GM12878 (cell line): ENCODE measurements around the gene RFX3. TPM values are rescaled to one million over a fixed set of nuclear protein-coding genes. Genes with fewer than 3 reads are reported as not detected.

Source experiments
- ATAC-seq: fragments of 200-7000 bp; cut with Tn5 transposase; 3 replicates; pipeline ENCODE4 v1.9.1; 2020; ENCODE audit warnings: mild to moderate bottlenecking, moderate library complexity
- BruUV-seq: library from RNA; stranded (reverse); fragments of 400-500 nt; replicated peaks from 2 replicates; lab custom pipeline; 2021; lab: Mats Ljungman, UMichigan
- CTCF ChIA-PET: fragments of 300-600 bp; sonication (Branson Sonifier 250); formaldehyde crosslinking; extraction: SDS; loops from one replicate; lab custom pipeline; 2021; ENCODE audit warnings: inconsistent platforms; lab: Yijun Ruan, JAX
- POLR2A ChIA-PET: fragments of 350-600 bp; formaldehyde crosslinking; extraction: SDS; loops from one replicate; lab custom pipeline; 2021; ENCODE audit warnings: inconsistent platforms; lab: Charles Lee
- RAD21 ChIA-PET: fragments of 300-600 bp; sonication (Branson Sonifier 250); formaldehyde crosslinking; loops from one replicate; lab custom pipeline; 2023; ENCODE audit warnings: antibody characterized with exemption; ENCODE audit not compliant: unreplicated experiment; lab: Charles Lee
- SMC1A ChIA-PET: fragments of 300-600 bp; sonication (Branson Sonifier 250); formaldehyde crosslinking; loops from one replicate; lab custom pipeline; 2023; ENCODE audit not compliant: unreplicated experiment, uncharacterized antibody; lab: Charles Lee
- DNase-seq: peaks from one replicate; pipeline ENCODE4 v3.0.0-alpha.2; 2011; ENCODE audit warnings: low read depth, low spot score
- FAIRE-seq: peaks from 3 replicates; lab custom pipeline; 2011; peaks lifted over from hg19 to GRCh38; lab: Jason Lieb, UNC
- H2AFZ ChIP-seq: 2 replicates; pipeline ENCODE4 v1.6.0; 2011; ENCODE audit warnings: low read depth, low read length, control low read depth; ENCODE audit not compliant: control insufficient read depth
- H3K27ac ChIP-seq: 2 replicates; pipeline ENCODE4 v1.5.1; 2011; ENCODE audit warnings: control low read depth; ENCODE audit not compliant: control insufficient read depth, insufficient read depth
- H3K27me3 ChIP-seq, 2 experiments: replicated peaks in 1 of 2; 2 replicates each; pipeline versions ENCODE4 v1.6.0 to v1.6.1; 2011; ENCODE audit warnings: low read length in 1 of 2; ENCODE audit not compliant: control insufficient read depth in 2 of 2, insufficient read depth in 2 of 2
- H3K36me3 ChIP-seq, 2 experiments: 2 replicates each; pipeline ENCODE4 v1.5.1; 2011; ENCODE audit warnings: low read length in 1 of 2; ENCODE audit not compliant: control insufficient read depth in 2 of 2, insufficient read depth in 2 of 2
- H3K4me1 ChIP-seq: 2 replicates; pipeline ENCODE4 v1.6.1; 2011; ENCODE audit warnings: mild to moderate bottlenecking, low read length, moderate library complexity, mixed read lengths; ENCODE audit not compliant: control insufficient read depth, insufficient read depth
- H3K4me2 ChIP-seq: 2 replicates; pipeline ENCODE4 v1.6.0; 2011; ENCODE audit warnings: control low read depth; ENCODE audit not compliant: control insufficient read depth, insufficient read depth
- H3K4me3 ChIP-seq: fragments of 200-600 bp; sonication (generic); 2 replicates; pipeline ENCODE4 v1.5.1; 2016
- H3K79me2 ChIP-seq: 2 replicates; pipeline ENCODE4 v1.6.0; 2011; ENCODE audit warnings: low read length; ENCODE audit not compliant: control insufficient read depth, insufficient read depth
- H3K9ac ChIP-seq: 2 replicates; pipeline ENCODE4 v1.8.0; 2011; ENCODE audit warnings: low read length, control low read depth, mixed read lengths; ENCODE audit not compliant: control insufficient read depth, insufficient read depth
- H3K9me3 ChIP-seq: replicated peaks from 3 replicates; pipeline ENCODE4 v1.5.1; 2011; ENCODE audit warnings: mild to moderate bottlenecking, low read length; ENCODE audit not compliant: control insufficient read depth, insufficient read depth
- H4K20me1 ChIP-seq: 2 replicates; pipeline ENCODE4 v1.6.0; 2011; ENCODE audit not compliant: control insufficient read depth, insufficient read depth
- ATF3 ChIP-seq: IDR thresholded peaks from 2 replicates; pipeline ENCODE4 v1.6.1; 2011; ENCODE audit warnings: low read depth, mild to moderate bottlenecking, low read length, moderate library complexity, borderline replicate concordance; ENCODE audit errors: extremely low read depth
- BCLAF1 ChIP-seq: fragments of 450-650 bp; IDR thresholded peaks from 2 replicates; pipeline ENCODE4 v1.6.1; 2017; ENCODE audit warnings: antibody characterized with exemption, mild to moderate bottlenecking, moderate library complexity
- CBX3 ChIP-seq: fragments of 200-600 bp; sonication (generic); IDR thresholded peaks from 2 replicates; pipeline ENCODE4 v1.6.1; 2016; ENCODE audit warnings: low read depth, borderline replicate concordance
- KAT2A ChIP-seq: conservative IDR thresholded peaks from 2 replicates; pipeline ENCODE4 v1.6.1; 2011; ENCODE audit warnings: low read depth, low read length; ENCODE audit not compliant: control insufficient read depth
- RELB ChIP-seq: fragments of 450-650 bp; IDR thresholded peaks from 2 replicates; pipeline ENCODE4 v1.6.1; 2017; ENCODE audit warnings: low read depth, mild to moderate bottlenecking, moderate library complexity
- SIX5 ChIP-seq: IDR thresholded peaks from 2 replicates; pipeline ENCODE4 v1.6.1; 2011; ENCODE audit warnings: mild to moderate bottlenecking, low read depth, low read length, moderate library complexity; ENCODE audit not compliant: severe bottlenecking
- ZSCAN29 ChIP-seq: fragments of 450-650 bp; IDR thresholded peaks from 2 replicates; pipeline ENCODE4 v1.6.1; 2017; ENCODE audit warnings: mild to moderate bottlenecking, moderate library complexity
- WGBS: methylation state at CpG from one replicate; pipeline ENCODE4 v1.1.6; 2016; ENCODE audit warnings: low lambda C conversion rate; ENCODE audit not compliant: insufficient replicate concordance, insufficient coverage; ENCODE audit errors: missing lambda C conversion rate; 5-methylcytosine and 5-hydroxymethylcytosine counted together
- in situ Hi-C: fragments of 300-500 bp; cut with MboI; formaldehyde crosslinking; loops from 9 replicates; pipeline ENCODE4 v1.14.3; 2018; ENCODE audit warnings: mixed read lengths
- intact Hi-C: fragments of 100-400 bp; cut with micrococcal nuclease; formaldehyde crosslinking; loops from one replicate; pipeline ENCODE4 v1.14.2; 2022; ENCODE audit not compliant: unreplicated experiment
- polyA plus RNA-seq, 11 experiments: library from polyadenylated mRNA; depleted of rRNA in 4 of 11; unstranded in 6 of 11; stranded (reverse) in 5 of 11; fragments of >200 nt; fragmentation: Nextera tagmentation in 4 of 11; fragmentation: Illumina TruSeq in 1 of 11; extraction: Ambion mirVana in 4 of 11; extraction: Trizol in 1 of 11; gene quantifications; 1 replicate in 1 of 11; 2 replicates in 10 of 11; pipeline versions ENCODE4 v1.2.1 to v1.2.3, GENCODE V29; 2011 to 2016; ENCODE audit warnings: inconsistent platforms in 2 of 11, missing spikeins in 2 of 11, low read depth in 1 of 11
- total RNA-seq, 4 experiments: library from RNA; depleted of rRNA in 3 of 4; stranded (reverse); fragments of >200 nt in 3 of 4; fragmentation: Illumina TruSeq in 1 of 4; extraction: Trizol in 1 of 4; gene quantifications; 2 replicates each; pipeline versions ENCODE4 v1.2.1 to v1.2.3, GENCODE V29; 2013 to 2021
- TF ChIP-seq, protein P1 (sequence below): IDR thresholded peaks from 2 replicates; pipeline ENCODE4 v1.6.1; 2011; ENCODE audit warnings: low read depth, low read length, improper control_type of control experiment, borderline replicate concordance
- TF ChIP-seq, protein P2 (sequence below): fragments of 150-350 bp; IDR thresholded peaks from 2 replicates; pipeline ENCODE4 v1.6.1; 2016; ENCODE audit warnings: low read depth, low read length
- TF ChIP-seq, protein P3 (sequence below), 3 experiments: IDR thresholded peaks in 2 of 3; conservative IDR thresholded peaks in 1 of 3; 2 replicates each; pipeline ENCODE4 v1.5.1; 2011; ENCODE audit warnings: low read depth in 3 of 3, low read length in 3 of 3, mild to moderate bottlenecking in 3 of 3, control low read depth in 2 of 3, moderate library complexity in 2 of 3, inconsistent platforms in 1 of 3, mixed read lengths in 1 of 3; ENCODE audit not compliant: control insufficient read depth in 2 of 3, insufficient read depth in 1 of 3; ENCODE audit errors: extremely low read depth in 1 of 3

RFX3 gene
- total and polyA plus RNA-seq, 10 of the 15 experiments (the other 5 are each of a cell fraction or from before 2014, with no cell fraction given) = 1.2 to 26.4 (median 6.7) TPM

GRCh38 chr9:3271581-3271980 is 254.2 kb downstream of the RFX3 start:
- FAIRE-seq (no peak), ATAC-seq (no peak), DNase-seq (no peak)
- WGBS = 97% methylated on average over 2 of the region's 2 CpGs
- Histone ChIP-seq H2AFZ (no peak overlapping the region), H3K4me3 (no peak overlapping the region), H3K79me2 (no peaks in the 10 kb centered on the region), H3K4me2 (no peak overlapping the region), H3K9me3 (no peaks in the 10 kb centered on the region), H3K27ac (no peak overlapping the region), H3K36me3 (peaks cover 0 to 11% of the 10 kb centered on the region in 2 experiments; a peak in 1 of 4 replicates), H3K9ac (no peak overlapping the region), H3K27me3 (no peaks in the 10 kb centered on the region), H4K20me1 (no peaks in the 10 kb centered on the region), H3K4me1 (no peaks in the 10 kb centered on the region)
- intact Hi-C loops = no loop called here
- ChIA-PET CTCF (interaction anchor here (0.7 kb wide), 1 partner anchor 185 kb away, joined by 3 read pairs; no protein-coding TSS in a partner anchor), POLR2A (no interaction called here), RAD21 (no interaction called here), SMC1A (no interaction called here)
- no TSS peak for BruUV-seq
- in situ Hi-C loops = no loop called here
- no peak for TF ChIP-seq RELB
- no peak for TF ChIP-seq BCLAF1
- no peak for TF ChIP-seq KAT2A
- no peak for TF ChIP-seq ZSCAN29
- no peak for TF ChIP-seq SIX5
- TF ChIP-seq, protein P1, sequence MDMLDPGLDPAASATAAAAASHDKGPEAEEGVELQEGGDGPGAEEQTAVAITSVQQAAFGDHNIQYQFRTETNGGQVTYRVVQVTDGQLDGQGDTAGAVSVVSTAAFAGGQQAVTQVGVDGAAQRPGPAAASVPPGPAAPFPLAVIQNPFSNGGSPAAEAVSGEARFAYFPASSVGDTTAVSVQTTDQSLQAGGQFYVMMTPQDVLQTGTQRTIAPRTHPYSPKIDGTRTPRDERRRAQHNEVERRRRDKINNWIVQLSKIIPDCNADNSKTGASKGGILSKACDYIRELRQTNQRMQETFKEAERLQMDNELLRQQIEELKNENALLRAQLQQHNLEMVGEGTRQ = no peak
- no peak for TF ChIP-seq CBX3
- TF ChIP-seq, protein P2, sequence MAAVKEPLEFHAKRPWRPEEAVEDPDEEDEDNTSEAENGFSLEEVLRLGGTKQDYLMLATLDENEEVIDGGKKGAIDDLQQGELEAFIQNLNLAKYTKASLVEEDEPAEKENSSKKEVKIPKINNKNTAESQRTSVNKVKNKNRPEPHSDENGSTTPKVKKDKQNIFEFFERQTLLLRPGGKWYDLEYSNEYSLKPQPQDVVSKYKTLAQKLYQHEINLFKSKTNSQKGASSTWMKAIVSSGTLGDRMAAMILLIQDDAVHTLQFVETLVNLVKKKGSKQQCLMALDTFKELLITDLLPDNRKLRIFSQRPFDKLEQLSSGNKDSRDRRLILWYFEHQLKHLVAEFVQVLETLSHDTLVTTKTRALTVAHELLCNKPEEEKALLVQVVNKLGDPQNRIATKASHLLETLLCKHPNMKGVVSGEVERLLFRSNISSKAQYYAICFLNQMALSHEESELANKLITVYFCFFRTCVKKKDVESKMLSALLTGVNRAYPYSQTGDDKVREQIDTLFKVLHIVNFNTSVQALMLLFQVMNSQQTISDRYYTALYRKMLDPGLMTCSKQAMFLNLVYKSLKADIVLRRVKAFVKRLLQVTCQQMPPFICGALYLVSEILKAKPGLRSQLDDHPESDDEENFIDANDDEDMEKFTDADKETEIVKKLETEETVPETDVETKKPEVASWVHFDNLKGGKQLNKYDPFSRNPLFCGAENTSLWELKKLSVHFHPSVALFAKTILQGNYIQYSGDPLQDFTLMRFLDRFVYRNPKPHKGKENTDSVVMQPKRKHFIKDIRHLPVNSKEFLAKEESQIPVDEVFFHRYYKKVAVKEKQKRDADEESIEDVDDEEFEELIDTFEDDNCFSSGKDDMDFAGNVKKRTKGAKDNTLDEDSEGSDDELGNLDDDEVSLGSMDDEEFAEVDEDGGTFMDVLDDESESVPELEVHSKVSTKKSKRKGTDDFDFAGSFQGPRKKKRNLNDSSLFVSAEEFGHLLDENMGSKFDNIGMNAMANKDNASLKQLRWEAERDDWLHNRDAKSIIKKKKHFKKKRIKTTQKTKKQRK = no peak
- TF ChIP-seq ATF3 = no peak
- TF ChIP-seq, protein P3, sequence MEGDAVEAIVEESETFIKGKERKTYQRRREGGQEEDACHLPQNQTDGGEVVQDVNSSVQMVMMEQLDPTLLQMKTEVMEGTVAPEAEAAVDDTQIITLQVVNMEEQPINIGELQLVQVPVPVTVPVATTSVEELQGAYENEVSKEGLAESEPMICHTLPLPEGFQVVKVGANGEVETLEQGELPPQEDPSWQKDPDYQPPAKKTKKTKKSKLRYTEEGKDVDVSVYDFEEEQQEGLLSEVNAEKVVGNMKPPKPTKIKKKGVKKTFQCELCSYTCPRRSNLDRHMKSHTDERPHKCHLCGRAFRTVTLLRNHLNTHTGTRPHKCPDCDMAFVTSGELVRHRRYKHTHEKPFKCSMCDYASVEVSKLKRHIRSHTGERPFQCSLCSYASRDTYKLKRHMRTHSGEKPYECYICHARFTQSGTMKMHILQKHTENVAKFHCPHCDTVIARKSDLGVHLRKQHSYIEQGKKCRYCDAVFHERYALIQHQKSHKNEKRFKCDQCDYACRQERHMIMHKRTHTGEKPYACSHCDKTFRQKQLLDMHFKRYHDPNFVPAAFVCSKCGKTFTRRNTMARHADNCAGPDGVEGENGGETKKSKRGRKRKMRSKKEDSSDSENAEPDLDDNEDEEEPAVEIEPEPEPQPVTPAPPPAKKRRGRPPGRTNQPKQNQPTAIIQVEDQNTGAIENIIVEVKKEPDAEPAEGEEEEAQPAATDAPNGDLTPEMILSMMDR (IDR thresholded peaks at IDR 0.05 in 2 of 3, conservative IDR thresholded peaks at IDR 0.05 in 1 of 3; ENCODE audit: control insufficient read depth in 2 of 3, extremely low read depth in 1 of 3, insufficient read depth in 1 of 3, low read depth in 3 of 3, low read length in 3 of 3) = no peak
